HL-60 (cell line): ENCODE measurements around the gene POC1B.

Experiments
- DNase-seq, 2 experiments: peaks; one replicate each; pipeline ENCODE4 v3.0.0-alpha.2; 2010 to 2020; ENCODE audit warnings: low read depth in 1 of 2, low spot score in 1 of 2
- H3K27ac ChIP-seq: fragments of 250-450 bp; sonication (Bioruptor Pico); replicated peaks from 2 replicates; pipeline ENCODE4 v1.5.1; 2020; ENCODE audit warnings: mild to moderate bottlenecking, moderate library complexity
- H3K27me3 ChIP-seq: fragments of 250-450 bp; sonication (Bioruptor Pico); 2 replicates; pipeline ENCODE4 v1.5.1; 2021; ENCODE audit warnings: mild to moderate bottlenecking, moderate library complexity; ENCODE audit not compliant: insufficient read depth, poor library complexity, severe bottlenecking
- H3K4me3 ChIP-seq: replicated peaks from 2 replicates; pipeline ENCODE4 v1.5.1; 2011; ENCODE audit warnings: mild to moderate bottlenecking, control low read depth, low read length; ENCODE audit not compliant: insufficient read depth
- GABPA ChIP-seq: IDR thresholded peaks from 2 replicates; pipeline ENCODE4 v1.6.1; 2012; ENCODE audit warnings: low read depth
- POLR2AphosphoS5 ChIP-seq: IDR thresholded peaks from 2 replicates; pipeline ENCODE4 v1.6.1; 2012; ENCODE audit warnings: low read depth
- SPI1 ChIP-seq: IDR thresholded peaks from 2 replicates; pipeline ENCODE4 v1.6.1; 2012; ENCODE audit warnings: low read depth, mild to moderate bottlenecking, borderline replicate concordance
- TF ChIP-seq, protein P1 (sequence below): IDR thresholded peaks from 2 replicates; pipeline ENCODE4 v1.6.1; 2012; ENCODE audit warnings: low read depth; ENCODE audit not compliant: insufficient replicate concordance
- TF ChIP-seq, protein P2 (sequence below): IDR thresholded peaks from one replicate; pipeline ENCODE4 v1.5.1; 2011; ENCODE audit warnings: low read length, control low read depth, inconsistent platforms; ENCODE audit not compliant: insufficient read depth

POC1B gene

DNA sequence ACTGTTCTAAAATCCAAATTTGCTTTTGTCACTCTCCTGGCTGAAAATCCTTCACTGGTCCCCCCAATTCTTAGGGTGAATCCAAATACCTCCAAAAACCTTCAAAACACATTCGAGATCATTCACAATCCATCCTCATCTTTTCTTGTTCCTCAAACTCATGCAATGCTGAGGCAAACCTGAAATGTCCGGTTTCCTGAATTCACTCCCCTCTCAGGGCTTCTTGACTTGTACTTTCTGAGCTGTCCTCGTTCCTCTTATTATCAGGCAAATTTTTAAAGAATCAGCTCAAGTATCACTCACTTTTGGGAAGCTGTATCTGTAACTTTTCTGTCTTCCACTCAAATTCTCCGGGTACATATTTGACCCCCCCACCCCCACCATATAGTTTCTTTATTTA lies 88.6 kb downstream of the POC1B start:
- TF ChIP-seq, protein P1, sequence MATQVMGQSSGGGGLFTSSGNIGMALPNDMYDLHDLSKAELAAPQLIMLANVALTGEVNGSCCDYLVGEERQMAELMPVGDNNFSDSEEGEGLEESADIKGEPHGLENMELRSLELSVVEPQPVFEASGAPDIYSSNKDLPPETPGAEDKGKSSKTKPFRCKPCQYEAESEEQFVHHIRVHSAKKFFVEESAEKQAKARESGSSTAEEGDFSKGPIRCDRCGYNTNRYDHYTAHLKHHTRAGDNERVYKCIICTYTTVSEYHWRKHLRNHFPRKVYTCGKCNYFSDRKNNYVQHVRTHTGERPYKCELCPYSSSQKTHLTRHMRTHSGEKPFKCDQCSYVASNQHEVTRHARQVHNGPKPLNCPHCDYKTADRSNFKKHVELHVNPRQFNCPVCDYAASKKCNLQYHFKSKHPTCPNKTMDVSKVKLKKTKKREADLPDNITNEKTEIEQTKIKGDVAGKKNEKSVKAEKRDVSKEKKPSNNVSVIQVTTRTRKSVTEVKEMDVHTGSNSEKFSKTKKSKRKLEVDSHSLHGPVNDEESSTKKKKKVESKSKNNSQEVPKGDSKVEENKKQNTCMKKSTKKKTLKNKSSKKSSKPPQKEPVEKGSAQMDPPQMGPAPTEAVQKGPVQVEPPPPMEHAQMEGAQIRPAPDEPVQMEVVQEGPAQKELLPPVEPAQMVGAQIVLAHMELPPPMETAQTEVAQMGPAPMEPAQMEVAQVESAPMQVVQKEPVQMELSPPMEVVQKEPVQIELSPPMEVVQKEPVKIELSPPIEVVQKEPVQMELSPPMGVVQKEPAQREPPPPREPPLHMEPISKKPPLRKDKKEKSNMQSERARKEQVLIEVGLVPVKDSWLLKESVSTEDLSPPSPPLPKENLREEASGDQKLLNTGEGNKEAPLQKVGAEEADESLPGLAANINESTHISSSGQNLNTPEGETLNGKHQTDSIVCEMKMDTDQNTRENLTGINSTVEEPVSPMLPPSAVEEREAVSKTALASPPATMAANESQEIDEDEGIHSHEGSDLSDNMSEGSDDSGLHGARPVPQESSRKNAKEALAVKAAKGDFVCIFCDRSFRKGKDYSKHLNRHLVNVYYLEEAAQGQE: no peak
- TF ChIP-seq SPI1 (0 out of 2 replicates have a peak, but pooled peaks have one; percentile 13), GABPA (no peak), POLR2AphosphoS5 (no peak)
- TF ChIP-seq, protein P2, sequence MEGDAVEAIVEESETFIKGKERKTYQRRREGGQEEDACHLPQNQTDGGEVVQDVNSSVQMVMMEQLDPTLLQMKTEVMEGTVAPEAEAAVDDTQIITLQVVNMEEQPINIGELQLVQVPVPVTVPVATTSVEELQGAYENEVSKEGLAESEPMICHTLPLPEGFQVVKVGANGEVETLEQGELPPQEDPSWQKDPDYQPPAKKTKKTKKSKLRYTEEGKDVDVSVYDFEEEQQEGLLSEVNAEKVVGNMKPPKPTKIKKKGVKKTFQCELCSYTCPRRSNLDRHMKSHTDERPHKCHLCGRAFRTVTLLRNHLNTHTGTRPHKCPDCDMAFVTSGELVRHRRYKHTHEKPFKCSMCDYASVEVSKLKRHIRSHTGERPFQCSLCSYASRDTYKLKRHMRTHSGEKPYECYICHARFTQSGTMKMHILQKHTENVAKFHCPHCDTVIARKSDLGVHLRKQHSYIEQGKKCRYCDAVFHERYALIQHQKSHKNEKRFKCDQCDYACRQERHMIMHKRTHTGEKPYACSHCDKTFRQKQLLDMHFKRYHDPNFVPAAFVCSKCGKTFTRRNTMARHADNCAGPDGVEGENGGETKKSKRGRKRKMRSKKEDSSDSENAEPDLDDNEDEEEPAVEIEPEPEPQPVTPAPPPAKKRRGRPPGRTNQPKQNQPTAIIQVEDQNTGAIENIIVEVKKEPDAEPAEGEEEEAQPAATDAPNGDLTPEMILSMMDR: no peak
- Histone ChIP-seq H3K27ac (peak overlapping the region; percentile 31), H3K27me3 (no peaks in the 10 kb centered on the region), H3K4me3 (no peak overlapping the region)
- peak in 1 of 2 experiments; percentile 71 for DNase-seq

GRCh38 chr12:89436062-89436461 lies 89.8 kb downstream of the POC1B start:
- peak overlapping the region; percentile 29; the same call in 1 of the 2 replicates for H3K27ac ChIP-seq
- H3K27me3 ChIP-seq: no peaks in the 10 kb centered on the region
- H3K4me3 ChIP-seq: no peak overlapping the region
- TF ChIP-seq POLR2AphosphoS5 (no peak), GABPA (no peak), SPI1 (peak; percentile 84)
- TF ChIP-seq, protein P2: no peak
- TF ChIP-seq, protein P1: no peak
- peak in 1 of 2 experiments; percentile 58 for DNase-seq

DNA sequence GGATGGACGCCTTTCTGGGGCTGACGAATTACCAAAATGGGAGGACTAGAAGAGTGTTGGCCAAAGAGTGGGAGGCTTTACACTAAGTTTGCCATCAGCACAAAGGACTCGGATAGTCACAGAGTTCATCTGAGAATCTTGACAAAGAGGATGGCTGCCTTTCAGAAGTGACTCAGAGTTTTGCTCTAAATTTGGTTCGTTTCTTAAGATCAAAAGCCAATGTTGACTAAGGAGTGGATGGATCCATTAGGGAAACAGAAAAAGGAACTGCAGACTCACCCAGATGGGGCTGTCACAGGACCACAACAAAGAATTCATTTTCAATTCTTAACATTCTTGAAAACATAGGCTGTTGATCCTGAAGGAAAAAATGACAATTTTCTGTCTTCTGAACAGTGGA lies 92.2 kb downstream of the POC1B start:
- Histone ChIP-seq H3K4me3 (no peak overlapping the region), H3K27me3 (no peaks in the 10 kb centered on the region), H3K27ac (no peak overlapping the region)
- no peak for DNase-seq
- no peak for TF ChIP-seq GABPA
- TF ChIP-seq, protein P1: no peak
- no peak for TF ChIP-seq POLR2AphosphoS5
- TF ChIP-seq SPI1: peak; percentile 30; the same call in 1 of the 2 replicates
- TF ChIP-seq, protein P2: no peak
